ENCODE data around the gene UHRF2.
A peak's percentile ranks its signal among the peaks of the same experiment; 100 is the strongest.
"Not testable (repeated sequence)": the region's sequence is repeated elsewhere in the genome, so short reads cannot be mapped to it uniquely, and the experiment has no call there.

UHRF2 gene

GRCh38 chr9:6412487-6413364 is at the start of gene UHRF2:
TSS of gene UHRF2 (plus strand) at chr9:6413199. CDS start at chr9:6413491, 292 bp downstream.
- DNase-seq (ENCODE audit: low read depth) = peak; percentile 96
- no peak for TF ChIP-seq CTCF (conservative IDR thresholded peaks at IDR 0.05; ENCODE audit: control insufficient read depth, insufficient read depth, low read depth, low read length)
- peak within 1 kb of the TSS; percentile 93 for H3K4me3 ChIP-seq (ENCODE audit: control insufficient read depth, low read depth, low read length)

- no peak for TF ChIP-seq CTCF (conservative IDR thresholded peaks at IDR 0.05; ENCODE audit: control insufficient read depth, insufficient read depth, low read depth, low read length)
- DNase-seq (ENCODE audit: low read depth) = no peak
Measured at GRCh38 chr9:6367128-6367890, 45.7 kb upstream of the UHRF2 start.

GRCh38 chr9:6368831-6369230 is 44.2 kb upstream of the UHRF2 start:
- no peak for DNase-seq (ENCODE audit: low read depth)
- TF ChIP-seq CTCF (conservative IDR thresholded peaks at IDR 0.05; ENCODE audit: control insufficient read depth, insufficient read depth, low read depth, low read length) = no peak
- H3K4me3 ChIP-seq (ENCODE audit: control insufficient read depth, low read depth, low read length) = no peak overlapping the region

More at GRCh38 chr9:6367128-6367890, 45.7 kb upstream of the UHRF2 start:
- no peak overlapping the region for H3K4me3 ChIP-seq (ENCODE audit: control insufficient read depth, low read depth, low read length)

GRCh38 chr9:6381477-6382012 is 31.5 kb upstream of the UHRF2 start:
- not testable (repeated sequence) for DNase-seq (ENCODE audit: low read depth); H3K4me3 ChIP-seq (ENCODE audit: control insufficient read depth, low read depth, low read length)

GRCh38 chr9:6382681-6383080 is 30.3 kb upstream of the UHRF2 start:
- no peak for TF ChIP-seq CTCF (conservative IDR thresholded peaks at IDR 0.05; ENCODE audit: control insufficient read depth, insufficient read depth, low read depth, low read length)
- DNase-seq (ENCODE audit: low read depth) = peak; percentile 54
- H3K4me3 ChIP-seq (ENCODE audit: control insufficient read depth, low read depth, low read length) = no peak overlapping the region

- H3K4me3 ChIP-seq (ENCODE audit: control insufficient read depth, low read depth, low read length) = no peak overlapping the region
- peak; percentile 82 for DNase-seq (ENCODE audit: low read depth)
- TF ChIP-seq CTCF (conservative IDR thresholded peaks at IDR 0.05; ENCODE audit: control insufficient read depth, insufficient read depth, low read depth, low read length) = no peak
Measured at GRCh38 chr9:6383551-6384225, 29.3 kb upstream of the UHRF2 start.
